Fibroblast of lung (primary cell): ENCODE results near the gene SP110.

ENCODE experiments used
- CTCF ChIP-seq, 2 donors: IDR thresholded peaks in 1 of 2; conservative IDR thresholded peaks in 1 of 2; 1 replicate in 1 of 2; 2 replicates in 1 of 2; pipeline ENCODE4 v1.5.1; 2011 to 2012; ENCODE audit warnings: low read length in 2 of 2, control low read depth in 1 of 2, inconsistent platforms in 1 of 2, low read depth in 1 of 2, mild to moderate bottlenecking in 1 of 2
- EZH2 ChIP-seq: IDR thresholded peaks from 2 replicates; pipeline ENCODE4 v1.5.1; 2012; ENCODE audit warnings: low read length, control low read depth, mild to moderate bottlenecking; ENCODE audit errors: missing control alignments

DNA sequence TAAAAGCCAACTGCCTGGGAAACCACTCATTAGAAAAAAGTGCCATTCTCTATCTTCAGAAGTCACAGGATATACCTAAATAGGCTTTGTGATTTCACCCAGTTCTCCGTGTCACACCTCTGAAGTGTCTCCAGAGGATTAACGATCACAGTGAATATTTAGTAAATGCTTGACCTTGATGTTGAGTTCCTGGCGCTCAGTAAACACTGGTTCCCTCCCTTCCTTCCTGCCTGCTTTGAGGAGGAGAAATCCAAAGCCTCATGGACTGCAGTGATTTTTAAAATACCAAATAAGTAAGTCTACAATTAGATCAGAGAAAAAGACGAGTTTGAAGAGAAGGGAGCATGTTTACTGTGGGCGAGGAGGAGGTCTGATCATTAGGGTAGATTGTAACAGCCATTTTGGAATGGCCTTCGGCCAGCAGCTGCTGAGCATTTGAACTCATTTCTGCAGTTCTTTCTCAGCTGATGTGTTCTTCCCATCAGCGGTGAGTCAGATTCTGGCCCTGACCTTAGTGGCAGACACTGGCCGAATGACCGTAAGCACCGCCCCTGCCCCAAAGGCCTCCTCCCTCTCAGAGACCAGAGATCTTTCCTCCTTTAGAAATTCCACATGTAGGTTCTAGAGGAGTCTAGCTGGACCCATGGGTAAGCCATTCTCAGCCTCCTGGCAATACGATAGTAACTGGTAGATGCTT lies 89.0 kb downstream of the SP110 start:
- TF ChIP-seq CTCF (conservative IDR thresholded peaks at IDR 0.05 in 1 of 2, IDR thresholded peaks at IDR 0.05 in 1 of 2; ENCODE audit: low read depth in 1 of 2, low read length in 2 of 2) (no peak), EZH2 (no peak)
